DMS79 (cell line): ENCODE data around the gene NXT1.
"Not testable (repeated sequence)": the region's sequence is repeated elsewhere in the genome, so short reads cannot be mapped to it uniquely, and the experiment has no call there.

ENCODE experiments used
- DNase-seq: peaks from one replicate; lab custom pipeline; 2025; lab: John Stamatoyannopoulos, UW

Gene NXT1

DNA sequence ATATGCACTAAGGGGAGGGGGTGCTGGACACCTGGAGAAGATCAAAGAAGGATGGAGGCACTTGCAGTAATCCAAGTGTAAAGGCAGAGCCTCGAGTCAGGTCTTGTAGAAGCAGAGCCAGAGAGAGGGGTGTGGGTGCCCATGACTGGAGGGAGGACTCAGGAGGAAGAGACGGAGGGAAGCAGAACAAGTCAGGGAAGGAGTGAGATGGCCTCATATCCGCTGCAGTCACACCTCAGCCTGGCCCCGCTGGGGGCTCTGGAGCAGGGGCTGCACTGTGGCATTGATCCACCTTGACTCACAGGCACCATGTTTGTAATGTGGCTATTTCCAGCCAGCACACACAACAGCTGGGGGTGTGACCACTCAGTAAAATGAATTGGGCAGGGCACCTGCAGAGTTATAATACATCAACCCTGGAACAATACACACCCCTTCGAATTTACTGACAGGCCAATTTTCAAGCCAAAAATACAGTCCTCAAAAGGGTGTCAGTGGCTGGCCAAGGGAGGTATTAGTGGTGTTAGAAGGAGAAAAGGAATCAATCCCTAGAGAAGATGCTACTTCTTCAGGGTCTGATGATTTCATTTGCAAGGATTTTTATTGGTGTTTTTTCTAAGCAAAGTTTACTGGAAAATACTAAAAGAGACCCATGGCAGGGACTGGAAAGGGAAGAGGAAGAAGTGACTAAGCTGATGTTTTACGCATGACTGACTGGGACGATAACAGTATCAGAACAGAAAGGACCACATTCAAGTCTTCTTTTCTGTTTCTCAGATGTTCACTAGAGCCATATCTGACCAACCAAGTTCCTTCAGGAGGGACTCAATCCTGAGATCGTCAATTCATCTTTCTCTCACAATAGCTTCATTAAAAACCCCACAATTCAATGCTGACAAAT lies 18.9 kb upstream of the NXT1 start:
- DNase-seq = no peak

DNA sequence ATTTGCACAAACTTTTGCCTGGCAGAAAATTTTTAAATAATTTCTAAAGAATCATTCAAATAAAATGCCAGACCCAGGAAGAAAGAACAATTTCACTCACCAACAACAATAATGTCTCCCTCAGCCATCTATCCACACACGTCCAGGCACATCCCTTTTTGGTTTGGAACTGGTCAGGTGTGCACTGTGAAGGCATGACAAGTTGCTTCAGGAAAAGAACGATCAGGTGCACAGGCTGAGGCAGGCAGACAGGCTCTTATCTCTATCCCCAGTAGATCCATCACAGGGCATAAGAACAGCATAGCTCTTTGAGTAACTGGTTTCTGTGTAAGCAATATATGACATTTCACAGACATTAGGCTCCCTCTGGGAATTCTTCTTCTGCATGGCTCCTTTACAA lies 18.1 kb upstream of the NXT1 start:
- no peak for DNase-seq

DNA sequence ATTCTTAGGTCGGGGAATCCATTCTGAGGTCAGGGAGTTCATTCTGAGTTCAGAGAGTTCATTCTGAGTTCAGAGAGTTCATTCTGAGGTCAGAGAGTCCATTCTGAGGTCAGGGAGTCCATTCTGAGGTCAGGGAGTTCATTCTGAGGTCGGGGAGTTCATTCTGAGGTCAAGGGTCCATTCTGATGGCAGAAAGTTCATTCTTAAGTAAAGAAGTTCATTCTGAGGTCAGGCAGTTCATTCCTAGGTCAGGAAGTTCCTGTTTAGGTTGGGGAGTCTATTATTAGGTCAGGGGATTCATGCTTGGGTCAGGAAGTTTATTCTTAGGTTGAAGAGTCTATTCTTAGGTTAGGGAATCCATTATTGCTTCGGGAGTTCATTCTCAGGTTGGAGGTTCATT lies 16.5 kb upstream of the NXT1 start:
- DNase-seq = no peak

- no peak for DNase-seq
Measured at GRCh38 chr20:23335521-23335920, 15.1 kb upstream of the NXT1 start.

DNA sequence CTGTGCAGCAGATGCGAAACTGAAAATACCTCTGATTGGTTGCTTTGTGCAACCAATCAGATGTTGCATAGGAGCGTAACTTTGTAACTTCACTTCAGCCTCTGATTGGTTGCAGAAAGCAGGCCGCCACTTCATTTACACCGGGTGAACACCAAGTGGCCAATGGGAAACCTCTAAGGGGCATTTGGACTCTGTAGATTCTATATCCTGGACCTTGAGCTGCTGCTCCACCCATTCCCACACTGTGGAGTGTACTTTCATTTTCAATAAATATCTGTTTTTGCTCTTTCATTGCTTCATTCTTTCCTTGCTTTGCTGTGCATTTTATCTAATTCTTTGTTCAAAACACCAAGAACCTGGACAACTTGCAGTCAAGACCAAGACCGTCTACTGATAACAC lies 14.1 kb upstream of the NXT1 start:
- no peak for DNase-seq

DNA sequence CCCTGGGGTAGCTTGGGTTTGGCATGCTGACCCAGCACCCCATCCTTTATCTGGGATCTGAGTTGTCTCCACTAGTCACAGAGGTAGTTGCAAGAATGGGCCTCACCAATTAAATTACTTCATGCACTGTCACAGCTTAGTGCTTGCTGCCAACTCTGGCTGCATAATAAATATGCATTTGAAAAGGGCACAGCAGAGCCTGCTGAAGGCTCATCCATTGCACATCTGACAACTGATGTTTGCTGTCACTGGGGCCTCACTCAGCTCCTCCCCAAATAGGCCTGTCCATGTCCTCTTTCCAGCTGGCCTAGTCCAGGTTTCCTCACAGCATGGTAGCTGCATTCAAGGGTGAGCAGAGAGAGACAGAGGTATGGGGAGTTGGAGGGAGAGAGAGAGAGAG lies 13.3 kb upstream of the NXT1 start:
- no peak for DNase-seq

GRCh38 chr20:23339986-23340385 lies 10.6 kb upstream of the NXT1 start:
- no peak for DNase-seq

DNA sequence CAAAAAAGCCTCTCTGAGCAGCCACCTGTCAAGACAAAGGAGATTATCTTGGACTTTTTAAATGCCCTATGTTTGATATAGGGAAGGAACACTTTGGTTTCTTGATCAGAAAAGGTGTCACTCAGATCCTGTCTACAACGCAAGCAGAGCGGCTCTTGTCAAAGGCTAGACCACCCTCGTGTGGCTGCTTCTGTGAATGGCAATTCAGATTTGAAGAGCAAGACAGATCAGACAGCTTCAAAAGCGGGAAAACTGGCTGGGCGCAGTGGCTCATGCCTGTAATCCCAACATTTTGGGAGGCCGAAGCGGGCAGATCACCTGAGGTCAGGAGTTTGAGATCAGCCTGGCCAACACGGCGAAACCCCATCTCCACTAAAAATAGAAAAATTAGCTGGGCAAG lies 10.1 kb upstream of the NXT1 start:
- peak; percentile 20 for DNase-seq

- no peak for DNase-seq
Measured at GRCh38 chr20:23341073-23341472, 9.5 kb upstream of the NXT1 start.

DNA sequence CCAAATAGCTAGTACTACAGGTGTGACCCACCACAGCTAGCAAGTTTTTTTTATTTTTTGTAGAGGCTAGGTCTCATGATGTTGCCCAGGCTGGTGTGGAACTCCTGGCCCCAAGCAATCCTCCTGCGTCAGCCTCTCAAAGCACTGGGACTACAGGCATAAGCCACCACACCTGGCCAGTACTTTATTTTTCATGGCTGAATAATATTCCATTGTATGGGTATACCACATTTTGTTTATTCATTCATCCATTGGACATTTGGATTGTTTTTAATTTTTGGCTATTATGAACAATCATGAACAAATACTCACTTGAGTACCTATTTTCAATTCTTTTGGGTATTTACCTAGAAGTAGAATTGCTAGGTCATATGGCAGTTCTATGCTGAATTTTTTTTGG lies 7.0 kb upstream of the NXT1 start:
- no peak for DNase-seq

DNA sequence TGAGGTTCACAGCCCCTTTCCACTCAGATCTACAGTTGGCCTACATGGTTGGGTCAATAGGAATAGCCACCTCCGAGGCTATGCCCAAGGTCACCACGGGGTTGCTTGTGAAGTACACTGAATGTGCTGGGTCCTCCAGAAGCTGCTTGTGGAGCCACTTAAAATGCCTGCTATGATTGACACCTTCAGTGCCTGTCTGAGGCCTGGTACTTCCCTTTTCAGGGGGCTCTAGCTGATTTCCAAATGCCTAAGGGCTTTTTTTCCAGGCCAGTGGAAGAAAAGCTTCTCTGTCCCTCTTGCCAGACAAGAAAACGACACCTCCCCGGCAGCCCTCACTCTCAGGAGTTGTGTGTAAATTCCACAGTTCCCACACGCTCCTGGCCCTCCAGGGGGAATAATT lies 6.3 kb upstream of the NXT1 start:
- DNase-seq = no peak

DNA sequence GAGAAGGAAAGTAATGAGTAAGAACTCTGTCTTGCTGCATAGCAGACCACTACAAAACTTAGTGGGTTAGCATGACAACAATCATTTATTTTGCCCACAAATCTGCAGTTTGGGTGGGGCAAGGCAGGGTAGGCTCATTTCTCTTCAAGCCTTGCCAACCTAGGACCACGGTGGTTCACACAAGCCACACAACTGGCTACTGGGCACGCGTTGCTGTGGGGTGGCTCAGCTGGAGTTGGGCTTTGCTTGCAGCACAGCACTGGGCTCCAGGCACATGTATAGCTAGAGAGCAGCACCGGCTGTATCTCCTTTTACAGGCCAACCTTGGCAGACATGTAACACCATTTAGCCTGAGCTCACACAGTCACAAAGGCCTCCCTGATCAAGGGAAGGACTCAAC lies 4.6 kb upstream of the NXT1 start:
- no peak for DNase-seq

DNA sequence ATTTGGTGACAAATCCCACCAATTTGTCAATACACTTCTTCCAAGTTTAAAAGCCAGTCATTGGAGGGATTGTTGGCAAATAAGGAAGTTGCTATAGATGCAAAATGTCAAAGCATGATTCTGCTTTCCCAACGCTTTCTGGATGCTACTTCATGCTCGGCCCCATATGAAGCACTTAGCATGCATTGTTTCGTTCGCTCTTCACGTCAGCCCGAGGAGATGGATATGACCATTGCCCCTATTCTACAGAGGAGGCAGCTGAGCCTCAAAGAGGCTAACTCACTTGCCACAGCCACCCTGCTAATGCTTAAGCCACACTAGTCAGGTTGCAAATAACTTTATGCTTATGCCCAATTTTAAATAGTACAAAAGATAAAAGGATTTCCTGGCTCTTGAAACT lies 2.8 kb upstream of the NXT1 start:
- no peak for DNase-seq

DNA sequence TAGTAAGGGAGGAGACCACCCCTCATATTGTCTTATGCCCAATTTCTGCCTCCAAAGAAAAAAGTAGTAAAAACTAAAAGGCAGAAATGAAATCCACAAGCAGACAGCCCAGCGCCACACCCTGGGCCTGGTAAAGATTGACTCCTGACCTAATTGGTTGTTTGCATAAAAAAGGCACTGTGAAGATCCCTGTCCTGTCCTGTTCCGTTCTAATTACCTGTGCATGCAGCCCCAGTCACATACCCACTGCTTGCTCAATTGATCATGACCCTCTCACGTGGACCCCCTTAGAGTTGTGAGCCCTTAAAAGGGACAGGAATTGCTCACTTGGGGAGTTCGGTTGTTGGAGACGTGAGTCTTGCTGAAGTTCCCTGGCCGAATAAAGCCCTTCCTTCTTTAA lies 2.1 kb upstream of the NXT1 start:
- not testable (repeated sequence) for DNase-seq

GRCh38 chr20:23349338-23350195 lies 1.0 kb upstream of the NXT1 start:
- no peak for DNase-seq

- peak; percentile 10 for DNase-seq
Measured at GRCh38 chr20:23350904-23351838, 580 bp downstream of the NXT1 start.

DNA sequence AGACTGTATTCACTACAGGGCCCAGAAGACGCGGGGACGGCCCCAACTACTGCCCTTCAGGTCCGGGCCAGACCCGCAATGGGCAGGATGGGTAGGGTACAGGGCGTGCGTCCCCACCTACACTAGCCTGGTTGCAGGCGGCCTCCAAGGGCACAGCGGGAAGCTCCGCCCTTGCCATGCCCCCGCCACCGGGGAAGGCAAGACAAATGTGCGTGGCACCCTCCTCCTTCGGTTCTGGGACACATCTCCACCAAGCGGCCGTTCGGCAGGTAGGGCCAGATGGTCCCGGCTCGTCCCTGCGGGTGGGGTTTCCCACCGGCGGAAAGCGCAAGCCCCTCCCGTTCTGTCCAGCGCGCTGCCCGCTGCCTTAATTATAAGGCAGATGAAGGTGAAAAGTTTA lies 5.6 kb downstream of the NXT1 start:
- DNase-seq = no peak

GRCh38 chr20:23357767-23358562 lies 7.4 kb downstream of the NXT1 start:
- DNase-seq = peak; percentile 92

GRCh38 chr20:23358563-23358906 lies 7.9 kb downstream of the NXT1 start:
- no peak for DNase-seq

- no peak for DNase-seq
Measured at GRCh38 chr20:23358923-23359593, 8.5 kb downstream of the NXT1 start.

DNA sequence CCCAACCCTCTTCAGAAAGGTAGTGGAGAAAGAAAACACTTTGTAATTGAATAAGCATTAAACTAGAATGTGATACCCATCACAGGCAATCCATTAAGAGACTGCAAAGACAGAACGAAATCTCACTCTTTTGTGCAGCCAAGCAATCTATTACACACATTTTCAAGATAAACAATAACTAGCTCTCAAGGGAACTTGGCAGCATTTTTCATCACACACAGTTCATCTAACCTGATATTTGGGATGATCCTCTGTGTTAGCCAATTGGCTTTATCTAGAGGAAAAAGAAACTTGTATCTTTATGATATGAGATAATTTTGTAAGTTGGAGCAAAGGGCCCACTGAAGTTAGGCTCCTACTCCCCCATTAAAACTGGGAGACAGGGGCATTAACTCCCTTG lies 9.9 kb downstream of the NXT1 start:
- DNase-seq = no peak
